PC-9 (cell line): Measurements from ENCODE around the gene KRTAP10-3. TPM values are rescaled to one million over a fixed set of nuclear protein-coding genes. Genes with fewer than 3 reads are reported as not detected.

Source experiments
- BruUV-seq: library from RNA; stranded (reverse); fragments of 400-500 nt; replicated peaks from 2 replicates; lab custom pipeline; 2021; lab: Mats Ljungman, UMichigan
- CTCF ChIA-PET: fragments of 300-600 bp; sonication (Branson Sonifier 250); formaldehyde crosslinking; loops from one replicate; lab custom pipeline; 2022; ENCODE audit warnings: antibody characterized with exemption; lab: Charles Lee
- POLR2A ChIA-PET: fragments of 300-600 bp; sonication (Branson Sonifier 250); formaldehyde crosslinking; loops from one replicate; lab custom pipeline; 2022; ENCODE audit warnings: antibody characterized with exemption; ENCODE audit not compliant: unreplicated experiment; lab: Charles Lee
- DNase-seq, 2 experiments: peaks; one replicate each; pipeline versions ENCODE4 v3.0.0 to v3.0.0-alpha.2; 2015 to 2022; ENCODE audit warnings: mixed read lengths in 1 of 2
- H2AFZ ChIP-seq: fragments of 200-600 bp; sonication (generic); 2 replicates; pipeline ENCODE4 v1.8.1; 2017; ENCODE audit warnings: antibody characterized with exemption
- H3F3A ChIP-seq: fragments of 200-600 bp; sonication (generic); 2 replicates; pipeline ENCODE4 v1.8.1; 2017; ENCODE audit warnings: antibody characterized with exemption, mild to moderate bottlenecking, low read depth; ENCODE audit not compliant: insufficient read depth
- H3K27ac ChIP-seq: fragments of 200-600 bp; sonication (generic); 2 replicates; pipeline ENCODE4 v1.6.1; 2016; ENCODE audit warnings: mixed run types
- H3K27me3 ChIP-seq: fragments of 200-600 bp; sonication (generic); 2 replicates; pipeline ENCODE4 v1.6.1; 2016; ENCODE audit warnings: low read depth, mixed run types; ENCODE audit not compliant: insufficient read depth
- H3K36me3 ChIP-seq: fragments of 200-600 bp; sonication (generic); 2 replicates; pipeline ENCODE4 v1.6.1; 2016; ENCODE audit warnings: low read depth, mixed run types
- H3K4me1 ChIP-seq: fragments of 200-600 bp; sonication (generic); replicated peaks from 2 replicates; pipeline ENCODE4 v1.6.1; 2016; ENCODE audit warnings: mixed run types; ENCODE audit not compliant: insufficient read depth
- H3K4me2 ChIP-seq: fragments of 200-600 bp; sonication (generic); 2 replicates; pipeline ENCODE4 v1.6.1; 2017; ENCODE audit warnings: mixed run types
- H3K4me3 ChIP-seq: fragments of 200-600 bp; sonication (generic); 2 replicates; pipeline ENCODE4 v1.6.1; 2016; ENCODE audit warnings: mixed run types
- H3K79me2 ChIP-seq: fragments of 200-600 bp; sonication (generic); 2 replicates; pipeline ENCODE4 v1.6.1; 2017; ENCODE audit warnings: low read depth, mixed run types
- H3K9me2 ChIP-seq: fragments of 200-600 bp; sonication (generic); 2 replicates; pipeline ENCODE4 v1.8.1; 2017; ENCODE audit warnings: mild to moderate bottlenecking; ENCODE audit not compliant: insufficient read depth
- H3K9me3 ChIP-seq: fragments of 200-600 bp; sonication (generic); 2 replicates; pipeline ENCODE4 v1.8.1; 2016; ENCODE audit warnings: low read depth; ENCODE audit not compliant: insufficient read depth
- H4K20me1 ChIP-seq: fragments of 200-600 bp; sonication (generic); 2 replicates; pipeline ENCODE4 v1.8.1; 2017; ENCODE audit not compliant: insufficient read depth
- CTCF ChIP-seq: fragments of 200-600 bp; sonication (generic); conservative IDR thresholded peaks from 2 replicates; pipeline ENCODE4 v1.6.1; 2017; ENCODE audit warnings: mixed run types, antibody characterized with exemption, mild to moderate bottlenecking, moderate library complexity
- EZH2 ChIP-seq: fragments of 200-600 bp; sonication (generic); IDR thresholded peaks from 2 replicates; pipeline ENCODE4 v1.8.0; 2017; ENCODE audit warnings: antibody characterized with exemption, low read depth
- intact Hi-C: fragments of 100-400 bp; cut with micrococcal nuclease; formaldehyde crosslinking; loops from one replicate; pipeline ENCODE4 v1.10.0; 2022; ENCODE audit not compliant: unreplicated experiment
- total RNA-seq: library from RNA; stranded (reverse); gene quantifications from 2 replicates; pipeline ENCODE4 v1.2.3, GENCODE V29; 2021

Gene KRTAP10-3
- total RNA-seq, 1 experiment from 2014 or later, result not detected

- DNase-seq, result no peak
- Histone ChIP-seq H3K4me3 (no peak overlapping the region), H2AFZ (no peak overlapping the region), H3K4me1 (no peaks in the 10 kb centered on the region), H3K27ac (no peak overlapping the region), H3F3A (no peaks in the 10 kb centered on the region), H4K20me1 (no peaks in the 10 kb centered on the region), H3K79me2 (no peaks in the 10 kb centered on the region), H3K9me3 (no peaks in the 10 kb centered on the region), H3K36me3 (no peaks in the 10 kb centered on the region), H3K4me2 (no peak overlapping the region), H3K9me2 (no peaks in the 10 kb centered on the region), H3K27me3 (peaks cover 40% of the 10 kb centered on the region)
- BruUV-seq, result no TSS peak
- intact Hi-C loops, result no loop called here
- TF ChIP-seq CTCF (no peak), EZH2 (no peak)
- ChIA-PET POLR2A (no interaction called here), CTCF (no interaction called here)
Measured at GRCh38 chr21:44533891-44534627, 24.5 kb downstream of the KRTAP10-3 start.

- H3K27me3 ChIP-seq, result peaks cover 48% of the 10 kb centered on the region
- no peak overlapping the region for H3K4me2 ChIP-seq
- H3K4me1 ChIP-seq, result no peaks in the 10 kb centered on the region
- CTCF ChIA-PET, result no interaction called here
- H3F3A ChIP-seq, result no peaks in the 10 kb centered on the region
- no peak for DNase-seq
- no TSS peak for BruUV-seq
- no peaks in the 10 kb centered on the region for H4K20me1 ChIP-seq
- H3K9me2 ChIP-seq, result no peaks in the 10 kb centered on the region
- no peak overlapping the region for H2AFZ ChIP-seq
- POLR2A ChIA-PET, result no interaction called here
- no peaks in the 10 kb centered on the region for H3K9me3 ChIP-seq
- intact Hi-C loops, result no loop called here
- no peaks in the 10 kb centered on the region for H3K79me2 ChIP-seq
- H3K36me3 ChIP-seq, result no peaks in the 10 kb centered on the region
- H3K27ac ChIP-seq, result no peak overlapping the region
- no peak overlapping the region for H3K4me3 ChIP-seq
- TF ChIP-seq EZH2 (no peak), CTCF (no peak)
Measured at GRCh38 chr21:44533121-44533890, 25.3 kb downstream of the KRTAP10-3 start.

GRCh38 chr21:44532712-44533111 is 25.9 kb downstream of the KRTAP10-3 start:
- Histone ChIP-seq H3K4me2 (no peak overlapping the region), H2AFZ (no peak overlapping the region), H4K20me1 (no peaks in the 10 kb centered on the region), H3K27me3 (peaks cover 49% of the 10 kb centered on the region), H3K4me1 (no peaks in the 10 kb centered on the region), H3K9me3 (no peaks in the 10 kb centered on the region), H3K27ac (no peak overlapping the region), H3F3A (no peaks in the 10 kb centered on the region), H3K36me3 (no peaks in the 10 kb centered on the region), H3K4me3 (no peak overlapping the region), H3K79me2 (no peaks in the 10 kb centered on the region), H3K9me2 (no peaks in the 10 kb centered on the region)
- ChIA-PET POLR2A (no interaction called here), CTCF (no interaction called here)
- DNase-seq, result no peak
- intact Hi-C loops, result no loop called here
- no TSS peak for BruUV-seq
- no peak for TF ChIP-seq CTCF
- TF ChIP-seq EZH2, result no peak
